HT-29 (cell line): ENCODE data around the gene TBC1D10A. TPM values are rescaled to one million over a fixed set of nuclear protein-coding genes. Genes with fewer than 3 reads are reported as not detected.

ENCODE experiments used
- DNase-seq: peaks from one replicate; pipeline ENCODE4 v3.0.0-alpha.2; 2015; ENCODE audit warnings: low spot score
- total RNA-seq: library from RNA; depleted of rRNA; stranded (reverse); fragments of >200 nt; shearing (Covaris generic); gene quantifications from 2 replicates; pipeline ENCODE4 v1.2.3, GENCODE V29; 2014; rRNA removed

Gene TBC1D10A
- total RNA-seq, 1 experiment from 2014 or later, result 17.4 TPM

- DNase-seq, result no peak
Measured at GRCh38 chr22:30248484-30248883, 78.3 kb downstream of the TBC1D10A start.

- no peak for DNase-seq
Measured at GRCh38 chr22:30247974-30248373, 78.8 kb downstream of the TBC1D10A start.

GRCh38 chr22:30247561-30247960, 79.2 kb downstream of the TBC1D10A start:
- DNase-seq, result no peak

GRCh38 chr22:30246814-30247376, 79.8 kb downstream of the TBC1D10A start:
- DNase-seq, result peak; percentile 61

GRCh38 chr22:30245985-30246813, 80.5 kb downstream of the TBC1D10A start, which contains the start of gene LIF:
Gene LIF, minus strand, starts transcription at chr22:30246759. Its CDS starts 64 bp downstream, at chr22:30246695.
- peak; percentile 55 for DNase-seq

GRCh38 chr22:30245181-30245984, 81.4 kb downstream of the TBC1D10A start:
- peak; percentile 61 for DNase-seq

GRCh38 chr22:30244641-30245040, 82.1 kb downstream of the TBC1D10A start:
- DNase-seq, result no peak

- DNase-seq, result no peak
Measured at GRCh38 chr22:30244066-30244465, 82.7 kb downstream of the TBC1D10A start.

GRCh38 chr22:30243661-30244060, 83.1 kb downstream of the TBC1D10A start:
- no peak for DNase-seq

Other genes with a start within 250 kb of the TBC1D10A start
- not detected in 2 replicates for gene HORMAD2, start 246.5 kb downstream of the TBC1D10A start, total RNA-seq
- 48.5 and 50.2 TPM in 2 replicates for gene LIF, start 80.2 kb downstream of the TBC1D10A start, total RNA-seq
- gene OSM, start 60.1 kb downstream of the TBC1D10A start, total RNA-seq, result not detected in 2 replicates
- gene CASTOR1, start 37.4 kb downstream of the TBC1D10A start, total RNA-seq, result 1.5 and 2.0 TPM in 2 replicates
- gene SF3A1, start 30.0 kb upstream of the TBC1D10A start, total RNA-seq, result 42.3 and 50.8 TPM in 2 replicates
- 3.6 and 5.5 TPM in 2 replicates for gene CCDC157, start 30.1 kb upstream of the TBC1D10A start, total RNA-seq
- gene RNF215, start 60.5 kb upstream of the TBC1D10A start, total RNA-seq, result 4.8 and 9.5 TPM in 2 replicates
- 2.2 and 3.0 TPM in 2 replicates for gene SEC14L2, start 70.1 kb upstream of the TBC1D10A start, total RNA-seq
- 43.7 and 46.8 TPM in 2 replicates for gene MTFP1, start 98.8 kb upstream of the TBC1D10A start, total RNA-seq
- gene SEC14L3, start 145.1 kb upstream of the TBC1D10A start, total RNA-seq, result not detected in 2 replicates
- gene SEC14L4, start 178.8 kb upstream of the TBC1D10A start, total RNA-seq, result 0.23 and 0.46 TPM in 2 replicates
- not detected in 2 replicates for gene SEC14L6, start 219.8 kb upstream of the TBC1D10A start, total RNA-seq
- 7.8 and 8.1 TPM in 2 replicates for gene GAL3ST1, start 247.7 kb upstream of the TBC1D10A start, total RNA-seq